Right ventricle myocardium inferior (tissue), 1 donor: ENCODE results near the gene SERINC2. TPM values are rescaled to one million over a fixed set of nuclear protein-coding genes. Genes with fewer than 3 reads are reported as not detected.
"Not testable (repeated sequence)": the region's sequence is repeated elsewhere in the genome, so short reads cannot be mapped to it uniquely, and the experiment has no call there.

ENCODE experiments used
- ATAC-seq: fragments of 200-7000 bp; cut with Tn5 transposase; one replicate; pipeline ENCODE4 v1.9.1; 2020; ENCODE audit warnings: mild to moderate bottlenecking, moderate library complexity
- DNase-seq: peaks from one replicate; pipeline ENCODE4 v3.0.0; 2021; ENCODE audit errors: missing footprints
- intact Hi-C: fragments of 100-400 bp; cut with DNase I; formaldehyde crosslinking; loops from one replicate; pipeline ENCODE4 v1.11.0; 2022
- total RNA-seq: library from RNA; stranded (reverse); fragmentation: NEBNext Ultra II Directional; extraction: Animal tissue kit (Norgen Biotek cat#: 25700); gene quantifications from one replicate; pipeline ENCODE4 v1.2.1, GENCODE V29; 2021
- donor health status: DM: no; HTN: yes; CAD: no; lungs with severe emphysema.

SERINC2 gene
- total RNA-seq, 1 donor from 2014 or later, result 1.7 TPM

DNA sequence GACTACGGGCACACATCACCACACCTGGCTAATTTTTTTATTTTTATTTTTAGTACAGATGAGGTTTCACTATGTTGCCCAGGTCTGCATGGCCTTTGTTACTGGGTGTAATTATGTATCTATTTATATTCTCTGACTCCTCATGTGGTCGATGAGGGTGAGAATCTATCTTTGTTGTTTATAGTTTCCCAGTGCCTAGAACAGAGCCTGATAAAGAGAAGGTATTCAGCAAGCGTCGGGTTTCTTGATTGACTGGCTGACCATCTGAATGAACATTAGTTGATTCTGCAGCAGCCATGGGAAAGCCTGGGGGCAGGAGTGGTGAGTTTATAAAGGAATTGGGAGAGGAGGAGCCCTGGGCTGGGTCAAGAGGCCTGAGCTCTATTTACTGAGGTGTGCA is 28.5 kb downstream of the SERINC2 start:
- no peak for ATAC-seq
- DNase-seq, result no peak

DNA sequence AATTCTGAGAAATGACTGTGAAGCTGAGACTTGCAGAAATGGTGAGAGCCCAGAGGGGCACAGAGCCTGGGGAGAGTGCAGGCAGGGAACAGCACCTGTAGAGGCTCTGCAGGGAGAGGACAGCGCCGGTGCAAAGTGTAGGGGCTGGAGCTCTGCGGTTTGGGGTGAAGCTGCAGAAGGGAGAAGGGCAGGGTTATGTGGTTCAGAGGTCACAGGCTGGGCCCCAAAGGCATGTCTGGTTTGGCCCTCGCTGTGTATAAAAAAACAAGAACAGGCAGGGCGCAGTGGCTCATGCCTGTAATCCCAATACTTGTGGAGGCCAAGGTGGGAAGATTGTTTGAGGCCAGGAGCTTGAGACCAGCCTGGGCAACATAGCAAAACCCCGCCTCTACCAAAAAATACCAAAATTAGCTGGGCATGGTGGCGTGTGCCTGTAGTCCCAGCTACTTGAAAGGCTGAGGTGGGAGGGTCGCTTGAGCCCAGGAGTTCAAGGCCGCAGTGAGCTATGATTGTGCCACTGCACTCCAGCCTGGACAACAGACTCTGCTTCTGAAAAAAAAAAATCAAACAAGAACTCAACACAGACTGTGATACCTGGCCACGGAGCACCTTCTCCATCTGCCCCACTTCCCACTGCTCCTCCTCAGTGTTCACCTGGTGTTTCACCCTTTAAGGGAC is 29.1 kb downstream of the SERINC2 start:
- no peak for DNase-seq
- ATAC-seq, result no peak
- intact Hi-C loops, result no loop called here

More for the DNA sequence above, 28.5 kb downstream of the SERINC2 start:
- intact Hi-C loops, result no loop called here

DNA sequence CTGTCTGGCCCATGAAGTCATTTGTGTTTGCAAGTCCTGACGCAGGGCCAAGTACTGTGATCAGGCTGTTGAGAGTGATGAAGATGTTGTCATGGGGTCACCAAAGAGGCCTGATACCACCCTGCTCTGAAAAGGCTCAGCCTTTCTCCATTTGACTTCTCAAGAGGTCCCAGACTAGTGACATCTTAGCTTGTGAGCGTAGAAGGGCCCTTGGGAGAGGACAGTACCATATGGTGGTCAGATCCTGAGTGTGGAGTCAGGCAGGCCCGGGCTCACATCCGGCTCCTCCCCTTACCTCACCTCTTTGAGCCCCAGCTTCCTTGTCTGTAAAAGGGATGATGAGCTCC is 29.6 kb downstream of the SERINC2 start:
- no peak for ATAC-seq
- intact Hi-C loops, result no loop called here
- no peak for DNase-seq

DNA sequence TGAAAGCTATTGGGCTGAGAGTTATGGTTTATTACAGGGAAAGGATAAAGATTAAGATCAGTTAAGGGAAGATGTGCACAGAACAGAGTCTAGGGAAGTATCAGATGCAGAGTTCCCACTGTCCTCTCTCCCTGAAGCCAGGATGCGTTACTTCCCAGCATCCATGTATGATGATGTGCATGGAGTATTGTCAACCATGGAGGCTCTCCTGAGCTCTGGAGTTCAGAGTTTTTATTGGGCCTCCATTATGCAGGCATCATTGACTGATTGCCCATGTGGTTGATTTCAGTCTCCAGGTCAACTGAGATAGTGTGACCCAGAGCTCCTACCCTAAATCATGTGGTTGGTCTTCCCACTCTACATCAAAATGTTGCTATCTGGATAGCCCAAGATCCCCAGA is 30.7 kb downstream of the SERINC2 start:
- DNase-seq (no peak), ATAC-seq (no peak)
- intact Hi-C loops, result no loop called here

DNA sequence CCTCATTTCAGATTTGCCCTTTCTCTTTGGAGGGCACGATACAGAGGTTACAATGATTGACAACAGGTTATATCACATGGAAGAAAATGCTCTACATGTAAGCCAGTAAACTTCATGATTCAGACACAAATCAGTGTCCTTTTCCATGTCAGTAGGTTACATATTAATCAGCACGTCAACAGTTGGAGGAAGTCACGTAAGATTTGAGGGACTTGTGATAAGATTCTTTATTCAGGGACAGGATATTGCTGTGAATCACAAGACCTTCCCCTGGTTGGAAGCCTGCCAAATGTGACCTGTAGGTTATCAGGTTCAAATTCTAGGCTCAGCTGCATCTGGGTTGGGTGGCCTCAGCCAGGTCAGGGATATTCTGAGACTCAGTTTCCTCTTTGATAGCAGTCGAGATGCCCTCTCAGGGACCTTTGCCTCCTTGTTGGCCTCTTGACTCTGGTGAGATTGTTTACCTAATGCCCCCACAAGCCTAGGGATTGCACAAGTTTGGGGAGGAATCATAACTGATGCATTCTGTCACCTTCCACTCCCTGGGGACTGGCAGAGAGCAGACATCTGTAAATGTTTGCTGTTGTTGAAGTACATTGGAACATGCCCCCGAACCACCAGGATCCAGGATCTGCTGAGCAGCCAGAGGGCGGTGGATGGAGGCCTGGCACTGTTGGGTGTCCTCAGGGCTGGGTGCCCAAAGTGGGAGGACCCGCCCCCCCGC is 31.9 kb downstream of the SERINC2 start:
- intact Hi-C loops, result no loop called here
- DNase-seq (no peak), ATAC-seq (no peak)

DNA sequence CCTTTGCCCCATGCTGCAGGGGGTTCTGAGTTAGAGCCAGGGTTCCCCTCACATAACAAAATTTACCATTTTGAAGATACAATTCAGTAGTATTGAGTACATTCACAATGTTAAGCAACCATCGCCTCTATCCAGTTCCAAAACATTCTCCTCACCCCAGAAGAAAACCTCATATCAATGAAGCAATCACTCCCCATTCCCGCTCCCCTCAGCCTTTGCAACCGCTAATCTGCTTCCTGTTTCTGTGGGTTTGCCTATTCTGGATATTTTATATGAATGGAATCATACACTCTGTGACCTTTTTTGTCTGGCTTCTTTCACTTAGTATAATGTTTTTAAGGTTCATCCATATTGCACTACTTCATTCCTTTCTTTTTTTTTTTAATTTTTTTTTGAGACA is 32.9 kb downstream of the SERINC2 start:
- intact Hi-C loops, result no loop called here
- ATAC-seq (no peak), DNase-seq (no peak)

DNA sequence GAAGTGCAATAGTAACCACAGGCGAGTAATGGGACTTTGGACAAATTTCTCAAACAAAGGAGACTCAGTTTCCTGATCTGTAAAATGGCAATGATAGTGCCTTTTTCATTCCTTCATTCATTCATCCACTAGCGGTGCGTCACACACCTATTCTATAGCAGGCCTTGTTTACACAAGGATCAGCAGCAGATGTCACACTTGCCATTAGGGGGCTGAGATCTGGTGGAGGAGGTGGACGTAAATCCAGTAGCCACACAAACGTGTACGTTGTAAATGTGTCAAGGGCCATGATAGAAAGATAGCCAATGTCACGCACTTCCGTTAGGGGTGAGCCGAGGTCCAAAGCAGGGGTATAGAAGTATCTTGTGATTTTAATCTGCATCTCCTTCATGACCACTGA is 34.2 kb downstream of the SERINC2 start:
- no peak for DNase-seq
- no peak for ATAC-seq
- intact Hi-C loops, result no loop called here

DNA sequence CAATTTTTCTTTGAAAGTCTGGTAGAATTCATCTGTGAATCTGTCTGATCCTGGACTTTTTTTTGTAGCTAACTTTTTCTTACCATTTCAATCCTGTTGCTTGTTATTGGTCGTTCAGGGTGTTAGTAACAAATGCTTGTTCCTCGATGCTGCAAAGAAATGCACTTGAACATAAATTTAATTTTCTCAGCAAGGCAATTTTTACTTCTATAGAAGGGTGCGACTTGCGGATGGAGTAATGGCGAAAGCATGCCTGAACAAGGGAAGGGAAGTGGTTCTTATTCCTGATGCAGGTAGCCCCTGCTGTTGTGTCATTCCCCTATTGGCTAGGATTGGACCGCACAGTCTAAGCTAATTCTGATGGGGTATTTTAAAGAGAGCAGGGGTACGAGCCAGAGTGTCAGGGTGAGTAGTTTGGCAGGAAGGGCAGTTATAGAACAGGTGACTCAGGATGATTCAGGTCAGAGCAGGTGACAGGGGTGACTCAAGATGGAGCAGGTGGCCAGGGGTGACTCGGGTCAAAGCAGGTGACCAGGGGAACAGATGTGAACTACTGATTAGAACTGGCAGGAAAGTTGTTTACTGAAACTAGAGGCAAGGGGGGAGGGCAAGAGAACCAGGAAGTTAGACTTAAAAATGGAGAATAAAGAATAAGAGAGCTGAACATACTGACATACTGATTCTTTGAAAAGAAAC is 40.5 kb downstream of the SERINC2 start:
- no peak for ATAC-seq
- intact Hi-C loops, result no loop called here
- no peak for DNase-seq

DNA sequence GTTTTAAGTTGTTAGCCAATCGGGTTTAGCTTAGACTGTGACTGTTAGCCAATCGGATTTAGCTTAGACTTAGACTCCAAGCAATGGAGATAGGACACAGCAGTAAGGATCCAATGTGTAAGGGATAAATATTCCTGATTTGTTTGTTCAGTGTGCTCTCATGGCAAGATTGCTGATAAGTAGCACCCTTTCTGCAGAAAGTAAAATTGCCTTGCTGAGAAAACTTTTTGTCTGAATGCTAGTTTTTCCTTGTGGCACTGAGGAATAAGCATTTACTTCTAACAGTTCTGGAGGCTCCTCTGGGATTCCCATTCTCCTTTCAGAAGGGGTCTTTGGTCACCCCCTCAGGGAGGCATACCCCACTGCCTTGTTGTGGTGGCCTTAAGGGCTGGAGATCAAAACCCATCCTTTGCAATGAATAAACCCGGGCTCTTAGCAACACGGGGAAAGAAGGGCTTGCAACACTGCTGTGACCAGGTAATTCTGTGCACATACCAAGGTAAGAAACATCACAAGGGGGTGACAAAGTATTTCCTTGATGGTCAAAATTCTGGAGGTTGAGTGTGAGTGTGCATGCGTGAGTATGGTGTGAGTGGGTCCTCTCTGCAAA is 45.4 kb downstream of the SERINC2 start:
- no peak for ATAC-seq
- no peak for DNase-seq
- intact Hi-C loops, result no loop called here

DNA sequence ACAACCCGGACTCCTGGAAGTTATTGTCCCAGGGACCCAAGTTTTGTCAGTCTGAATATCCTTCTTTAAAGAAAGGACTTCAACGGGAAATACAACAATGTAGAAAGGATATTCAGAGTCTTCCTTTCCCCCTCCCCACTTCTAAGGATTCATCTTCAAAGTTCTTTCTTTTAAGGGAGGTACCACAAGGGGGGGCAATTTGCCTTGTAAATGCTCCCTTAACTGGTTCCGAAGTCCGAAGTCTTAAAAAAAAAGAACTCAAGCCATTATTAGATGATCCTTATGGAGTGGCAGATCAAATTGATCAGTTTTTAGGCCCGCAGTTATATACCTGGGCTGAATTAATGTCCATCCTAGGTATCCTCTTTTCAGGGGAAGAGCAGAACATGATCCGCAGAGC is 47.0 kb downstream of the SERINC2 start:
- intact Hi-C loops, result no loop called here
- ATAC-seq (no peak), DNase-seq (no peak)

DNA sequence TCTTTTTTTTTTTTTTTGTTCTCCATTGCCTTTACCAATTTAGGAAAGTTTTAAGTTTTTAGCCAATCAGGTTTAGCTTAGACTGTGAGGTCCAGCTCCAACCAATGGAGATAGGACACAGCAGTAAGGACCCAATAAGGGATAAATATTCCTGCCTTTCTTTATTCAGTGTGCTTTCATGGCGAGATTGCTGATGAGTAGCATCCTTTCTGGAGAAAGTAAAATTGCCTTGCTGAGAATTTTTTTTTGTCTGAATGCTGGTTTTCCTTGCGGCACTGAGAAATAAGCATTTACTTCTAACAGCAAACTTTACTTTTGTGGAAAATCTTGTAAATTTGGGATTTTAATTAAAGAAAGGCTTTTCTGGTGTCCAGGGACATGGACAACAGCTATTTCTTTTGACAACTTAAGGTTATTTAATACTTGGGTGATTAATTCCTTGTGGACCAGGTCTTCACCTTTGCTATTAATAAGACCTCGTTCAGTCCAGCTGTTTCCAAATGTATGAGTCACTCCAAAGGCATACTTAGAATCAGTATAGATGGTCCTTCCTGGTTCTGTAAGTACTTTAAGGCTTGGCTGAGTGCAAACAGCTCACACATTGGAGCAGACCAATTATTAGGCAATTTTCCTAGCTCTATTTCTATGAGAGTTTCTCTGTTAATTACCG is 54.1 kb downstream of the SERINC2 start:
- DNase-seq, result no peak
- intact Hi-C loops, result no loop called here
- ATAC-seq, result no peak

DNA sequence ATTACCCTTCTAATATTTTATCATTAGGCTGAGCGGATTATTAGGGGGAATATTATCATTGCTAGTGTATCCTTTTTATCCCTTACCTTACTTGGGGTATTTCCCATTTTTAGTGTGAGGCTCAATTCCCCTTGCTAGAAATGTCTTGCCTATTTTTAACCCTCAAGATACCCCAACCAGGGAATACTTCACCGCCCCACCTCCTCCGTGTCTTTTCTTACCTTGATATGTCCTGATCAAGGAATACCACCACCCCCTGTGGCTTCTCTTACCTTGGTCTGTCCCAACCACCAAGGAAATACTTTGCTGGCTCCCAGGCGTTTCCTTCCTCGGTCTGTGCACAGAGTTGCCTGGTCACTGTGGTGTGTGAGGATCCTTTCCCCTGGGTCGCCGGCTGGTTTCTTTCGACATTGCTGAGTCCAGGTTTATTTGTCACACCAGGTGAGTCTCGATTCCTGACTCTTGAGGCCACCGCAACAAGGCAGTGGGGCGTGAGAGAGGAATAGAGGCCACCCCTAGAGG is 57.8 kb downstream of the SERINC2 start:
- intact Hi-C loops, result no loop called here
- ATAC-seq, result no peak
- DNase-seq, result no peak

DNA sequence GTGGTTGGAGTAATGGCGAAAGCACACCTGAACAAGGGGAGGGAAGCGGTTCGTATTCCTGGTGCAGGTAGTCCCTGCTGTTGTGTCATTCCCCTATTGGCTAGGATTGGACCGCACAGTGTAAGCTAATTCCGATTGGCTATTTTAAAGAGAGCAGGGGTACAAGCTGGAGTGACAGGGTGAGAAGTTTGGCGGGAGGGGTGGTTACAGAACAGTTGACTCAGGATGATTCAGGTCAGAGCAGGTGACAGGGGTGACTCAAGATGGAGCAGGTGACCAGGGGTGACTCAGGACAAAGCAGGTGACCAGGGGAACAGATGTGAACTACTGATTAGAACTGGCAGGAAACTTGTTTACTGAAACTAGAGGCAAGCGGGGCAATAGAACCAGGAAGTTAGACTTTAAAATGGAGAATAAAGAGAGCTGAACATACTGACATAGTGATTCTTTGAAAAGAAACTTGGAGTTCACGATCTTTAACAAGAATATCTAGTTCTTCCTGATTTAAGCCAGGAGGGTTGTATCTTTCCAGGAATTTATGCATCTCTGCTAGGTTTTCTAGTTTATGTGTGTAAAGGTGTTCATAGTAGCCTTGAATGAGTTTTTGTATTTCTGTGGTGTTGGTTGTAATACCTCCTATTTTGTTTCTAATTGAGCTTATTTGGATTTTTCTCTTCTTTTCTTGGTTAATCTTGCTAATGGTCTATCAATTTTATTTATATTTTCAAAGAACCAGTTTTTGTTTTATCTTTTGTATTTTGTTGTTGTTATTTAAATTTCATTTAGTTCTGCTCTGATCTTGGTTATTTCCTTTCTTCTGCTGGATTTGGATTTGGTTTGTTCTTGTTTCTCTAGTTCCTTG is 58.7 kb downstream of the SERINC2 start:
- intact Hi-C loops, ATAC-seq, DNase-seq: not testable (repeated sequence)

DNA sequence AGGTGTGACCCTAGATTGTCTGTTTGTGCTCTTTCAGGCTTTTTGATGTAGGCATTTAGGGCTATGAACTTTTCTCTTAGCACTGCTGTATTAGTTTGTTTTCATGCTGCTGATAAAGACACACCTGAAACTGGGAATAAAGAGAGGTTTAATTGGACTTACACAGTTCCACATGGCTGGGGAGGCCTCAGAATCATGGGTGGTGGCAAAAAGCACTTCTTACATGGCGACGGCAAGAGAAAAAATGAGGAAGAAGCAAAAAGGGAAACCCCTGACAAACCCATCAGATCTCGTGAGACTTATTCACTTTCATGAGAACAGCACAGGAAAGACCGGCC is 59.3 kb downstream of the SERINC2 start:
- ATAC-seq, DNase-seq, intact Hi-C loops: not testable (repeated sequence)

DNA sequence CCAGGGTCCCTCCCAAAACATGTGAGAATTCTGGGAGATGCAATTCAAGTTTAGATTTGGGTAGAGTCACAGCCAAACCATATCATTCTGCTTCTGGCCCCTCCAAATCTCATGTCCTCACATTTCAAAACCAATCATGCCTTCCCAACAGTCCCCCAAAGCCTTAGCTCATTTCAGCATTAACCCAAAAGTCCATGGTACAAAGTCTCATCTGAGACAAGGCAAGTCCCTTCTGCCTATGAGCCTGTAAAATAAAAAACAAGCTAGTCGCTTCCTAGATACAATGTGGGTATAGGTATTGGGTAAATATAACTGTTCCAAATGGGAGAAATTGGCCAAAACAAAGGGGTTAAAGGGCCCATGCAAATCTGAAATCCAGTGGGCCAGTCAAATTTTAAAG is 59.7 kb downstream of the SERINC2 start:
- DNase-seq, ATAC-seq, intact Hi-C loops: not testable (repeated sequence)

DNA sequence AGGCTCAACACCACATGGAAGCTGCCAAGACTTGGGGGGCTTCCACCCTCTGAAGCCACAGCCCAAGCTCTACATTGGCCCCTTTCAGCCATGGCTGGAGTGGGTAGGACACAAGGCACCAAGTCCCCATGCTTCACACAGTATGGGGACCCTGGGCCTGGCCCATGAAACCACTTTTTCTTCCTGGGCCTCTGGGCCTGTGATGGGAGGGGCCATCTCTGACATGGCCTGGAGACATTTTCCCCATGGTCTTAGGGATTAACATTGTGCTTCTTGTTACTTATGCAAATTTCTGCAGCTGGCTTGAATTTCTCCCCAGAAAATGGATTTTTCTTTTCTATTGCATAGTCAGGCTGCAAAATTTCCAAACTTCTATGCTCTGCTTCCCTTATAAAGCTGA is 60.5 kb downstream of the SERINC2 start:
- ATAC-seq, intact Hi-C loops, DNase-seq: not testable (repeated sequence)

DNA sequence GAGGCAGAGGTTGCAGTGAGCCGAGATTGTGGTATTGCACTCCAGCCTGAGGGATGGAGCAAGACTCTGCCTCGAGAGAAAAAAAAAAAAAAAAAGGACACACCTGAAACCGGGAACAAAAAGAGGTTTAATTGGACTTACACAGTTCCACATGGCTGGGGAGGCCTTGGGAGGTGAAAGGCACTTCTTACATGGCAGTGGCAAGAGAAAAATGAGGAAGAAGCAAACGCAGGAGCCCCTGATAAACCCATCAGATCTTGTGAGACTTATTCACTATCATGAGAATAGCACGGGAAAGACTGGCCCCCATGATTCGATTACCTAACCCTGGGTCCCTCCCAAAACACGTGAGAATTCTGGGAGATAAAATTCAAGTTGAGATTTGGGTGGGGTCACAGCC is 61.6 kb downstream of the SERINC2 start:
- intact Hi-C loops, DNase-seq, ATAC-seq: not testable (repeated sequence)
